ENCODE results near the gene CPN2.

DNA sequence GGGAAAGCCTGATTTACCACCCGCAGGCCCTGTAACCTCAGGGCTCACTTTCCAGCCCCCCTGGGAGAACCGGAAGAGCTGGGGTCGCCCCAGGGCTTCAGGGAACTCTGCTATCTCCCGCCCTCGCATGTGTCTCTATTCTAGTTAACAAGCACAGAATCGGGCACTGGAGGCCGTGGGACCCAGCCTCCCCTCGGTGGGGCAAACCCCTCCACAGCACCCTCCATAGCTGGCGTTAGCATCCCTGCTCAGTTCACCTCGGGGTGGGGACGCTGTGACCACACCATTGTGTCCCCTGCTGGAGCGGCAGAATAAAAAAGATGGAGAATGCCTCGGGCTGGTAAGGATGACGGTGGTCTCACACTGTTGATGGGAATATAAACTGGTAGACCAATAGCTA, 21.9 kb upstream of the CPN2 start:
- TF ChIP-seq, protein P1, sequence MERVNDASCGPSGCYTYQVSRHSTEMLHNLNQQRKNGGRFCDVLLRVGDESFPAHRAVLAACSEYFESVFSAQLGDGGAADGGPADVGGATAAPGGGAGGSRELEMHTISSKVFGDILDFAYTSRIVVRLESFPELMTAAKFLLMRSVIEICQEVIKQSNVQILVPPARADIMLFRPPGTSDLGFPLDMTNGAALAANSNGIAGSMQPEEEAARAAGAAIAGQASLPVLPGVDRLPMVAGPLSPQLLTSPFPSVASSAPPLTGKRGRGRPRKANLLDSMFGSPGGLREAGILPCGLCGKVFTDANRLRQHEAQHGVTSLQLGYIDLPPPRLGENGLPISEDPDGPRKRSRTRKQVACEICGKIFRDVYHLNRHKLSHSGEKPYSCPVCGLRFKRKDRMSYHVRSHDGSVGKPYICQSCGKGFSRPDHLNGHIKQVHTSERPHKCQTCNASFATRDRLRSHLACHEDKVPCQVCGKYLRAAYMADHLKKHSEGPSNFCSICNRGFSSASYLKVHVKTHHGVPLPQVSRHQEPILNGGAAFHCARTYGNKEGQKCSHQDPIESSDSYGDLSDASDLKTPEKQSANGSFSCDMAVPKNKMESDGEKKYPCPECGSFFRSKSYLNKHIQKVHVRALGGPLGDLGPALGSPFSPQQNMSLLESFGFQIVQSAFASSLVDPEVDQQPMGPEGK (CRISPR knock-in tag; IDR thresholded peaks at IDR 0.05; ENCODE audit: borderline replicate concordance) = no peak
- no peak for TF ChIP-seq ZC3H10 (CRISPR knock-in tag; IDR thresholded peaks at IDR 0.05)
- TF ChIP-seq BACH2 (CRISPR knock-in tag; IDR thresholded peaks at IDR 0.05; ENCODE audit: borderline replicate concordance) = no peak
- TF ChIP-seq, protein P2, sequence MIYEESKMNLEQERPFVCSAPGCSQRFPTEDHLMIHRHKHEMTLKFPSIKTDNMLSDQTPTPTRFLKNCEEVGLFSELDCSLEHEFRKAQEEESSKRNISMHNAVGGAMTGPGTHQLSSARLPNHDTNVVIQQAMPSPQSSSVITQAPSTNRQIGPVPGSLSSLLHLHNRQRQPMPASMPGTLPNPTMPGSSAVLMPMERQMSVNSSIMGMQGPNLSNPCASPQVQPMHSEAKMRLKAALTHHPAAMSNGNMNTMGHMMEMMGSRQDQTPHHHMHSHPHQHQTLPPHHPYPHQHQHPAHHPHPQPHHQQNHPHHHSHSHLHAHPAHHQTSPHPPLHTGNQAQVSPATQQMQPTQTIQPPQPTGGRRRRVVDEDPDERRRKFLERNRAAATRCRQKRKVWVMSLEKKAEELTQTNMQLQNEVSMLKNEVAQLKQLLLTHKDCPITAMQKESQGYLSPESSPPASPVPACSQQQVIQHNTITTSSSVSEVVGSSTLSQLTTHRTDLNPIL (CRISPR knock-in tag; IDR thresholded peaks at IDR 0.05; ENCODE audit: low read depth) = no peak
- TF ChIP-seq GLIS3 (CRISPR knock-in tag; IDR thresholded peaks at IDR 0.05) = no peak
- TF ChIP-seq TOX (CRISPR knock-in tag; IDR thresholded peaks at IDR 0.05; ENCODE audit: borderline replicate concordance) = no peak
- TF ChIP-seq ARNTL (CRISPR knock-in tag; IDR thresholded peaks at IDR 0.05; ENCODE audit: borderline replicate concordance, low read depth) = no peak
- TF ChIP-seq, protein P3, sequence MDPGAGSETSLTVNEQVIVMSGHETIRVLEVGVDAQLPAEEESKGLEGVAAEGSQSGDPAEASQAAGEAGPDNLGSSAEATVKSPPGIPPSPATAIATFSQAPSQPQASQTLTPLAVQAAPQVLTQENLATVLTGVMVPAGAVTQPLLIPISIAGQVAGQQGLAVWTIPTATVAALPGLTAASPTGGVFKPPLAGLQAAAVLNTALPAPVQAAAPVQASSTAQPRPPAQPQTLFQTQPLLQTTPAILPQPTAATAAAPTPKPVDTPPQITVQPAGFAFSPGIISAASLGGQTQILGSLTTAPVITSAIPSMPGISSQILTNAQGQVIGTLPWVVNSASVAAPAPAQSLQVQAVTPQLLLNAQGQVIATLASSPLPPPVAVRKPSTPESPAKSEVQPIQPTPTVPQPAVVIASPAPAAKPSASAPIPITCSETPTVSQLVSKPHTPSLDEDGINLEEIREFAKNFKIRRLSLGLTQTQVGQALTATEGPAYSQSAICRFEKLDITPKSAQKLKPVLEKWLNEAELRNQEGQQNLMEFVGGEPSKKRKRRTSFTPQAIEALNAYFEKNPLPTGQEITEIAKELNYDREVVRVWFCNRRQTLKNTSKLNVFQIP (CRISPR knock-in tag; IDR thresholded peaks at IDR 0.05; ENCODE audit: borderline replicate concordance, low read depth) = no peak
- TF ChIP-seq ZFP30 (CRISPR knock-in tag; IDR thresholded peaks at IDR 0.05) = no peak
